HG03460 (cell line): ENCODE measurements around the gene AP2S1.
A peak's percentile ranks its signal among the peaks of the same experiment; 100 is the strongest.
"Not testable (repeated sequence)": the region's sequence is repeated elsewhere in the genome, so short reads cannot be mapped to it uniquely, and the experiment has no call there.

ENCODE experiments used
- ATAC-seq: cut with Tn5 transposase; IDR thresholded peaks from one replicate; pipeline ENCODE4 v1.9.1; 2021; ENCODE audit not compliant: unreplicated experiment

The AP2S1 gene

DNA sequence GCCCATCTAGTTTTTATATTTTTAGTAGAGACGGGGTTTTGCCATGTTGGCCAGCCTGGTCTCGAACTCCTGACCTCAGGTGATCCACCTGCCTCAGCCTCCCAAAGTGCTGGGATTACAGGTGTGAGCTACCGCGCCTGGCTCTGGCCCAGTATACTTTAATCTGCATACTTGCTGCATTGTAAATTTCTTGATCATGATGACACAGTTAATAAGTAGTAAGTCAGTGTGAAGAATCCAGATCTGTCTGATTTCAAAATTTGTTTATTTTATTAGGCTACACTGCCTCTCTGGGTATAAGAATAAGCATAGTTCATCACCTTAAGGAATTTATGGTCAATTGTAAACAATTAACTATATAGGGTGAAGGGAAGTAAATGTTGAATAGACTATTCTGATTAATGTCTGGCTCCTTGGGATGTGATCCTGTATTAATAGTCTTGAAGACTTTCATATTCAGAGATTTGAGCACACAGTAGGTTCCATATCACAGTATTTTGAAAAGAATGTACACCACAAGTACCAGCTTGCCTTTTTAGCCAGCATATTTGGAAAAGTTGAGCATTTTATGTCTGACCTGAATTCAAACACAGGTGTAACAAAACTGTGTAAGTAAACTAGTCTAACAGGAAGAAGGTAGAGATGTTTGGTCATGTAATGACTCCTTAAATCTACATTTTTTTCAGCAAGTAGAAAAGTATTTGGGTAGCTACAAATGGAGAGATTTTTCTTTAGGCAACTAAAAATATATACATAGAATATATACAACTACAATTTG, 17.6 kb upstream of the AP2S1 start:
- no peak for ATAC-seq

DNA sequence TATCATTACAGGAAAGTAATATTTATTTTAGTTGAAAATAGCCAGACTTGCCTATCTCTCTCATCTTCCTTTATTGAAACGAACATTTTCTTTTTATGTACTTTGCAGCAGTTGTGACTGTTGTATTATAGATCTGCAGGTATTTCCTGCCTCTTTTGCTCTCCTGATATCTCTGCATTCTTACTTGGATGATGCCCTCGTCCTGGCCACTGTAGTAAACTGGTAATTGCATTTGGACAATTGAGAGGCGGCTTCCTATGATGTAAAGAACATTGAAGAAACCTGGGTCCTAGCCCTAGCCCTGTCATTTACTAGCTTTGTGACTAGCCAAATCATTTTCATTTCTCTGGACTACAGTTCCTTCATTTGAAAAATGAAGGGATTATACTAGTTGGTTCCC, 16.5 kb upstream of the AP2S1 start:
- ATAC-seq: no peak

DNA sequence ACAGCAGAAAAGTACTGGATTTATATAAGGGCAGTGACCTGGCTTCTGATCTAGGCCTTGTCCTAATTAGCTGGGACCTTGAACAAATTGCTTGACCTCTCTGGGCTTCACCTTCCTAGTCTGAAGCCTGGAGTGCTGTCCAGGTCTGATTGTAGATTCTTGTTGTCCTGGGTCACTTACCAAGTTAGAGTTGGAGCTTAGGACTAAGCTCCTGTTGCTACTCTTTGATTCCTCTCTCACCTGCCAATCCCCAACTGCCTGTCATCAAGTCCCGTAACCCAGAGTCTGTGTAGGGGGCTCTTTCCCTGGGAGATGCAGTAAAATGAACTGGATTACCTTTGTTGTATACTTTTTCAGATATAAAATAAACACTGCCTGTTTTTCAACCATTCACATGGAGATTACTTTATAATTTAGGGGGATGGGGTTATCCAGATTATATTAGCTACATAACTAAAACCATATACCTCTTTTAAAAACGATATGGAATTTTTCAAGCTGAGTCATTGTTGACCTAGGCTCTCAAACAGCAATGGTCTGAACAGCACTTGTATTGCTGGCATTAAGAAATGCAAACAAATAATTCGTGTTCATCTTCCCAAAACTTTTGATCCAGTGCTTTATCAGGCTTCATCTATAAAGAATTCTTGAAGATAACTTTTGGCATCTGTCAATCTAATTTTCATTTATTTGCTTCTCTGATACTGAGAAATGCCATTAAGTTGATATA, 15.9 kb upstream of the AP2S1 start:
- no peak for ATAC-seq

DNA sequence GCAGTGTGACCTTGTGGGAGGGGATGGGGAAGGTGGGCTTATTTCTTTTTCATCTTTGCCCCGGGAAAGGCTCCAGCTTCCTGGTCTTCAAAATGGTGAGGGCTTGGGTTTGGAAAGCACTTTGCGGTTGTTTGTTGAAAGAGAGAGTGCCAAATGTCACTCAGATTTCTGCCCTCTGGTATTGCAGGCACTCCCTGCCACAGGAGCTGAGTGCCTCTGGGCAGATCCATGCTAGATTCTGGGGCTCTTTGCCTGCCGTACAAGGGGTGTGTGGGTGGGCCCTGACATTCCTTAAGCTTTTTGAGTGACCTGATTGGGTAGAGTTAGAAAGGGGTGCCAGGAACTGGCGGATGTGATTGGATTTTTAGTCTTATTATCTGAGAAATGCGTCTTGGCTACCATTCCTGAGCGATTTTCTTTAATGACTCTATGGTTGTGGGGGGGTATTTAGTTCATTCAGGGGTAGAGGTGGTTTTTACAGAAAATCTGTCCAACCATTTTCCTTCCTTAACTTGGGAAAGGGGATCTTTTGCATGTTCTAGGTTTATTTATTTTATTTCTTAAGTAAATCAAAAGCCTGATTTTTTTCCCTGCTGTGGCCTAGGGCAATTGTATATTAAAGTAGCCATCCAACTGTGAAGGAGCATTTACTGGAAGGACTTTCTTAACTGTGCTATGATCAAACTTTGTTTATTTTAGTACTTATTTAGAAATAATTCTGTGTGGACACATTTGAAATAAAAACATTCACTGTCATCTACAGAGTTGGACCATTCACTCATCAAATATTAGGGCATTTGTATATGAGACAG, 13.4 kb upstream of the AP2S1 start:
- no peak for ATAC-seq

DNA sequence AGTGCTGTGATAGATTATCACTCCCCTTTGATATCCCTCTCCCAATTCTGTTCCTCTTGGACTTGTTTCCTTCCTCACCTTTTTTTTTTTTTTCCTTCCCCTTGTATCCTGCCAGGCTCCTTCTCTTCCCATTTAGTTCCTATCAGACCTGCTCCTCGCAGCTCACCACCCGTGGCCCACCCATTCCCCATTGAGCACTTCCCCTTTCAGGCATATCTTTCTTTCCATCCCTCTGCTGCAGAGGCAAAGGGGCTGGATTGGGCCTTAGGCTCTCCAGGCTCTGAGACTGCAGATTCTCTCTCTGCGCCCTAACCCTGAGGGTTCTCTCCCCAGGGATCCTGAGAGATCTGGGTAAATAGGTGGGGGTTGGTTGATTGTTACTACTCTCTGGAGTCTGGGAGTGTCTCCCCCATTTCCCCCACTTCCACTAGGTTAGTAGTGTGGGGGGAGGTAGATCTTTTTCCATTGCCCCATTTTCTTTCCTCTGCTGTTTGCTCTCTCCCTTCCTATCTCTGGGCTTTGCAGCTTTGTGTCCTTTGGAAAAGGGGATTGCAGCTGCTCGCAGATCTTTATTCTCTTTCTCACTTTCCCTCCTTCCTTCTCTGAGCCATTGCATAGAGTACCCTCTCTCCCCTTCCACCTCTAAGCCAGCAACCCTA, 12.5 kb upstream of the AP2S1 start:
- ATAC-seq: no peak

DNA sequence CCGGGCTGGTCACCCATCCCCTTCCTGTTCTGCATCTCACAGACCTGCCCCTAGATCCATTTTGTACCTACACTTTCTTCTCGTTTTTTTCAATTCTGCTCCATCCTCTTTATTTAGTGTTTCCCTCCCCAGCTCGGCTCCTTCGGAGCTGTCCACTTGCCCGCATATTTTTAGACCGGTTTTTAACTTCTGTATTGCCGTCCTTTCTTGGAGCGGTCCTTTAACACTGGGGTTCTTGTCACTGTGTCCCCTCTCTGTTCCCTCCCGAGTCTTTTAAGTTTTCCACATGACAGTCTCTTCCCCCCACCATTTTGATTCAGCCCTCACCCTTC, 11.8 kb upstream of the AP2S1 start:
- ATAC-seq: no peak

DNA sequence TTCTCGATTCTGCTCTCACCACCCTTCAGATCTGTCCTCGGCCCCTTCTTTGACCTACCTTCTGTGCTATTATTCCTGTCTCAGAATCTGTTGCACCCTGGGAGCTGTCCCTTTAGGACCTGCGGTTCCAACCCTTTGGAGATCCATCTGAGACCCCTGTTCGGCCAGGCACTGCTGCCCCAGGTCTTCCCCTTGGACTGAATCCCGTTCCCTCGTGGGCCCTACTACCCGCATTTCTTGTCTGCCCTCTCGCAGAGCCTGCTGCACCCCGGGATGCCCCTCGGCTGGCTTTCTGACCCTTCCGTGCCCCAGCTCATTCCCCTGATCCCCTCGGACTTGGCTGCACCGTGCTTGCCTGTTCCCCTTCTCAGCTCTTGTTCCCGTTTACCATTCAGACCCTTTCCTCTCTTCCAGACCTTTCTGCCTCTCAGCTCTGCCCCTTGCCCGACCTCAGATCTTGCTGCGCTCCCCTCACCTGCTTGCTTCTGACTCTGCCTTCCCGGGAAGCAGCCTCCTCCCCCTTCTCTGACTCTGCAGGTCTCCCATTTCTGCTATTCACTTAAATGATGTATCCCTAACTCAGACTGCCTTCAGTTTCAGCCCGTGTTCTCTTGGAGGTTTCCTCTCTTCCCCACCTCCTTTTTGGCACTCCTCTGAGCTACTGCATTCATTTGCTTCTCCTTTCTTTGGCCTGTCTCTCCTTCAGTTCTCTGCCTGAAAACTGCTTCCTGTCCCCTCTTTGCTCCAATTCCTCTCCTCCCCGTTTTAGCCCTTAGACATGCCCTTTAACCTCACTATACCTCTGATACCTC, 11.3 kb upstream of the AP2S1 start:
- no peak for ATAC-seq

DNA sequence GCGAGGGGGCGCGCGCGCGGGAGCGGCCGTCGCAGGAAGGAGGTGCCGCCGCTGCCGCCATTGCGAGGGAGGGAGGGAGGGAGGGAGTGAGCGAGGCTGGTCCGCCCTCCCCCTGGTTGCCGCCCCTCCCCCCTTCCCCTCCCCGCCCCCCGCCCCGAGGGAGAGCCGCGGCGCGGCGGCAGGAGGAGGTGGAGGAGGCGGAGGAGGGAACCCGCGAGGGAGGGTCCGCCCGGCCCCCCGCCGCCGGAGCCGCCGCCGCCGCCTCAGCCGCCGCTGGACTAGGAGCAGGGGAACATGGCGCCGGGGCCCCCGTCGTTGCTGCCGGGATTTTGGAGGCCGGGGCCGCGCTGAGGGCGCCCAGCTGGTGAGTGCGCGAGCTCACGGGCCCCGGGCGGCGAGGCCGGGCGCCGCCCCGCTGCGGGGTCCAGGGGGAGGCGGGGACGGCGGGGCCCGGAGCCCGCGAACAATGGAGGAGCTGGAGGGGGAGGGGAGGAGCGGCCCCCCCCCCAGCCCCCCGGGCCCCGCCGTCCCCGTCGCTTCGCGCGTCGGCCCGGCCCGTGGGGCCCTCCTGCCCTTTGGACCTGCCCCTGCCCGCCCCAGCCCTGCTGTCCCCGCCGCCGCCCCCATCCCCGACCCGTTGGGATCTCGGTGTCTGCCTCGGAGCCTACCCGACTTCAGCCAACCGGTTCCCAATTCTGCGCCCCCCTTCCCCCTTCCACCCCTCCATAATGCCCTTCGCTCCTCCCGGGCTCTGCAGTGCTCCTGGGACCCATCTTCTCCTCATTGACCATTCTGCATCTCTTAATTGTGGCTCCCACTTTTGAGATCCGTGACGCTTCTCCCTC, 10.4 kb upstream of the AP2S1 start, which contains the start of gene ARHGAP35:
Gene ARHGAP35 (plus strand): TSS at position 152 of the 845 bp plus-strand sequence. CDS start 57,679 bp downstream, outside the sequence.
- ATAC-seq: peak; percentile 33

DNA sequence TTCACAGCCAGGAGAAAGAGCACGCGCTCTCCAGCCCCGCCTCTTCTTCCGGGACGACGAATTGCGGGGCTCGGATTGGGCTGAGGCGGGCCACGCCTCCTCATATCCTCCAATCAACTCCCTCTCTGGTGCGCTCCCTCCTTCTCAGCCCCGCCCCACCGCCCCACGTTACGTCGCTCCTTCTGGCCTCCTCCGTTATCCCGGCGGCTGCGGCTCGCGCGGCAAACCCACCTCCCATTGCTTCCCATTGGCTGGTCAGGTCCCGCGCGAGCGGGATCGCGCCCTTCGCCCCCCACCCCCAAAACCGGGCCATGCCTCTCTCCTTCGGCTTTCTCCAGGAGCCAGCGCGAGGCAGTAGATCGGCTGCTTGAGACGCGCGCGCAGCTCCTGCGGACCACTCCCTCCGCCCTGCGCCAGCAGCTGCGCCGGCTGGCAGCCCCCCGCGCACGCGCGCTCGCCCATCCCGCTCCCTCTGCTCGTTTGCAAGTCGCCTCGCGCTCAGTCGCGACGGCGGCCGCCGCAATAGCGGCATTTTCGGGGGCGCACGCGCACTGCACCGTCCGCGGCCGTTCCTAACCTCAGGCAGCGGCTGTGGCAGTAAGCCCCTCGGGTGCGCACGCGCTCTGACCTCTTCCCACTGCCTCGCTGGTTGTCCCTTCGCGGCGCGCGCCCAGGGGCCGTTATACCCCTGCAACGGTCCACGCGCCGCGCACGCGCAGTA, 9.6 kb upstream of the AP2S1 start:
- peak; percentile 68 for ATAC-seq

DNA sequence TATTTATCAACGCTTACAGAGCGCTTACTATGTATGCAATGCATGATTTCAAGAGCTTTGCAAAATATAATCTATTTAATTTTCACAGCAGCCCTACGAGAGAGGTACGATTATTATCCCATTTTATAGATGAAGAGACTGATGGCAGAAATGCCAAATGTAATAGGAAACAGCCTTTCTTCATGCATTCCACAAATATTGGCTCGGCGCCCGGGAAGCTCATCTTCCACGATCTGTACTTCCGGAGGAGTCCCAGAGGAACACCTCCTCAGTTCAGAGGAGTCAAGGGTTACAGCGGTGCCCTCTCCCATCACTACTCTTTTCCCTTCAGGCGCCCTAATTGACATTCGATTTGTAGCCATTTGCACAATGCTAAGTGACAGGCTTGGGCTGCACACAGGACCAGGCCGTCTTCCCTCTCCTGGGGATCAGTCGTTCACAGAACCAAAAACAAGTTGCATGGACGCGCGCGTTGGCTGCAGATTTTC, 9.0 kb upstream of the AP2S1 start:
- no peak for ATAC-seq

DNA sequence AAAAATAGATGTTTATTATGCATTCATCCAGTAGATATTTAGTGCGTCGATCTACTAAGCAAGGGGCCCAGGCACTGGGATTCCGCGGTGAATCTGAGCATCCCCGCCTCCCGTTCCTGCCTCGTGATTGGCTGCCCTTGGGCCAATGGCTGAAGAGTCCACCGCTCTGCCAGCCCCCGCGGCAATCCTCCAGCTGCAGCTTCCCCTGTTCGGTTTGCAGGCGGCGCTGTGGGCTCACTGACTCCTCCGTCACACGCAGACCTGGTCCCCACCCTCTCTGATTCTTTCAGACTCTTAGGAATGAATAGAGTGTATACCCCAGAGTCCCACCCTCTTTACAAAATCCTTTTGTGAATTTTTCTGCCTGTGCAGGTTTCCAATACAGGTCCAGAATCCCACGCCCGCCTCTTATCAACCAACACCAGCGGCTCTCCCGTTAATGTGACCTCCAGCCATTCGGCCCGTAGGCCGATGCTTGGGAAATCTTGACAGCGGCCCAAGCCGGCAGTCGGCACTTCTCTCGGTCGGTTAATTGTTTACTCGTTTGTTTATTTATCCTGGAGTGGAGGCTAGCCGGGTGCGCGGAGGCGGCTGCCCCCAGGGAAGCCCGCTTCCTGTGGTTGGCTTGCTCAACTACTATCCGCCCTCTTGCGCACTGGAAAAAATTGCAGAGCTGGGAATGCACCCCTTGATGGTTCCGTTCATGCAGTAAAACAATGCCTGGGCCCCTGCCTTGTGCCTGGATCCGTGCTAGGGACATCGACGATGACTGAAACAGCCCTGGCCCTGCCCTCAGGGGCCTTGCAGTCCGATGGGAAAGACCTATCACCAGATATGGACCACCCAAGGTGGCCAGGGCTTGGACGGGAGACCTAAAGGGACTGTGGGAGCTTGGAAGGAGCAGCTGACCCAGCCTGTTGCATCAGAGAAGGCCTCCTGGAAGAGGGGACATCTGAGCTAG, 5.7 kb upstream of the AP2S1 start:
- peak; percentile 52 for ATAC-seq

DNA sequence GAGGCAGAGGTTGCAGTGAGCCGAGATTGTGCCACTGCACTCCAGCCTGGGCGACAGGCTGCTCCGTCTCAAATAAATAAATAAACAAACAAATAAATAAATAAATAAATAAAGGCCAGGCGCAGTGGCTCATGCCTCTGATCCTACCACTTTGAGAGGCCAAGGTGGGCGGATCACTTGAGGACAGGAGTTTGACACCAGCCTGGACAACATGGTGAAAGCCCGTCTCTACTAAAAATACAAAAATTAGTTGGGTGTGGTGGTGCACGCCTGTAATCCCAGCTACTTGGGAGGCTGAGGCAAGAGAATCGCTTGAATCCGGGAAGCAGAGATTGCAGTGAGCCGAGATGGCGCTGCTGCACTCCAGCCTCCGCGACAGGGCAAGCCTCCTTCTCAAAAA, 4.1 kb upstream of the AP2S1 start:
- ATAC-seq: not testable (repeated sequence)

DNA sequence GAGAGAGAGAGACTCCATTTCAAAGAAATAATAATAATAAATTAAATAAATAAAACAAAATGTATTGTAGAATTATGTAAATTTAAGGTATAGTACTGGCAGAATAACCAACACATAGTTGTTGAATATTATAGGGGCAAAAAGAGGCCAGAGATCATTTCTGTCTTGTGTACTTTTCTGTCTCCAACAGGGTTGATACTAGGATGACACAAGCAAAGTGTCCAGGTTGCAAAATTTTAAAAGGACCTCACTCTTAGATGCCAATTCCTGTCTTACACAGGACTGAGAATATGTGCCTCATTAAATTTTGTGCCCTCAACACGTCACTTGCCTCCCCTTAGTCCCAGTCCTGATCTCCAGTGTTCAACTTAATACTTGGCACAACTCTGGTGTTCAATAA, 2.2 kb upstream of the AP2S1 start:
- no peak for ATAC-seq

DNA sequence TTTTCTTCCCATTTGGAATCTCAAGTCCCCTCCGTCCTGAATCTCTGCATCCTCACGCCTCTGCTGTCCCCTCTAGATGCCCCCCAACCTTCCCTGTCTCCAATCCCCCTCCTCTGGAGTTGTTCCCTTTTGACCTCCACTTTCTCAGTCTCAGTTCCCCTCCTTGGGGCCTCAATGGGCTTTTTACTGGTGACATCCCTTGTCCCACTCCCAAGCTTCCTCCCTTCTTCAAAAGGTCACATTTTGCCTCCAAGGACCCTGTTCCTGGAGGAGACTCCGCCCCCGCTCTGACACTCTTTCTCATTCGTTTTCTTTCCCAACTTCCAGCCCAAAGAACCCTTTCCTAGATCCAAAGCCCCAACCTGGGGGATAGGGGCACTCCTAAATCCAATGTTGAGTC, 1.0 kb downstream of the AP2S1 start:
- ATAC-seq: no peak

DNA sequence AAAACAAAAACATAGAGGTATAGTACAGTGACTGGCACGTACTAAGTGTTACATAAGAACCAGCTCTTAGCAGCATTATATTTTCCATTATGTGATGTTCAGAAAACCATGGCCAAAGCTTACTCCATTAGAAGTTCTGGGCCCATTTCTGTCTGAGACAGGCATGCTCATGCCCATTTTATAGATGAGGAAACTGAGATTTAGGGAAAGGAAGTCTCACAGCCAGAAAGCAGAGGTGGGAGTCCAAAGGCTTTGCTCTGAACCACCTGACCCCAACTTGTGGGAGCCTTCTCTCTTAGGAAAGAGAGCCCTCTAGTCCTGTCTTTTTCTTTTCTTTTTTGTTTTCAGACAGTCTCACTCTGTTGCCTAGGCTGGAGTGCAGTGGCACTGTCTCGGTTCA, 2.3 kb downstream of the AP2S1 start:
- ATAC-seq: no peak

DNA sequence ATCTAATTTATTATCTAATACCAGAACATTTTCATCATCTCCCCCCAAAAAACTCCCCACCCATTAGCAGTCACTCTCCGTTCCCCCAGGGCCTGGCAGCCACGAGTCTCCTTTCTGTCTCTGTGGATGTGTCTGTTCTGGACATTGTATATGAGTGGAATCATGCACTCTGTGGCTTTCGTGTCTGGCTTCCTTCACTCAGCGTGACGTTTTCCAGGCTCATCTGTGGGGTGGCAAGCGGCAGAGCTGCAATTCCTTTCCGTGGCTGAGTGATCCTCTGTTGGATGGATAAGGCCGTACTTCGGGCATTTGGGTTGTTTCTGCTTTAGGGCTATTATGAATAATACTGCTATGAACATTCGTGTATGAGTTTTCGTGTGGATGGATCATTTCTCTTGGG, 3.1 kb downstream of the AP2S1 start:
- no peak for ATAC-seq

DNA sequence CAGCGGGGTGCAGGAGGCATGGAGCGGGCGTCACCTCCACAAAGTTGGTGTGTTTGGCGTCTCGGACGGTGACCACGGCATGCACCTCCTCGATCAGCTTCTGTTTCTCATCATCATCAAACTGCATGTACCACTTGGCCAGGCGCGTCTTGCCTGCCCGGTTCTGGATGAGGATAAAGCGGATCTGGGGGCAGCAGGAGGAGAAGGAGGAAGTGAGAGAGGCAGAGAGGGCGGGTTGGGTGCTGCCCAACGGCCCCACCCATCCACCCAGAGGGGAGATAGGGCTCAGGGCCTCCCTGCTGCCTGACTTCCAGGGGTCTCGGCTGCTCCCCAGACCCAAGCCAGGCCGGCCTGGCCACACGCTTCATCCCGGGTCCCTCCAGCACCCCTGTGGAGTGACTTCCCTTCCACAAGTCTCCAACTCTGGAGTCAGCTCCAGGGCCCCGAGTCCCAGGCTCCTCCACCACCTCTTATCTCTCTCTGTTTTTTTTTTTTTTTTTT, 4.6 kb downstream of the AP2S1 start:
- no peak for ATAC-seq
